ENCODE results near the gene TMEM43. TPM values are rescaled to one million over a fixed set of nuclear protein-coding genes. Genes with fewer than 3 reads are reported as not detected.

Gene TMEM43
- total RNA-seq, 1 donor from 2014 or later: 79.5 TPM

DNA sequence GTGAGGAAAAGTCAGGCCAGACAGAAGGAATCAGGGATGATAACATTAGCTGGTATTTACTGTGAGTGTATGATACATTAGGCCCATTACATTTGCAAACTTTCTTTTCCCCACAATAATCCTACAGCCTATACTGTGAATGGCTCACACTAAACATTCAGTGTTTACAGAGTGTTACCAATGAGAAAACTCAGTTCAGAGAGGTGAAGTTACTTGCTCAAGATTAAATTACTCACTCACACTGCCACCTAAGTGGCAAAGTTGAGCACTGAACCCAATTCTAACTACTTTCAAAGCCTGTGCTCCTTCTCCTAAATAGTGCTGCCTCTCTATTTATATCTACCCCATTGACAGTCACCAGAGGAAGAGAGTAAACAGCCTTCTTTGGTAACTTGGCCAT, 45.0 kb downstream of the TMEM43 start:
- no peak for DNase-seq (ENCODE audit: low read depth)
- TF ChIP-seq, protein P1, sequence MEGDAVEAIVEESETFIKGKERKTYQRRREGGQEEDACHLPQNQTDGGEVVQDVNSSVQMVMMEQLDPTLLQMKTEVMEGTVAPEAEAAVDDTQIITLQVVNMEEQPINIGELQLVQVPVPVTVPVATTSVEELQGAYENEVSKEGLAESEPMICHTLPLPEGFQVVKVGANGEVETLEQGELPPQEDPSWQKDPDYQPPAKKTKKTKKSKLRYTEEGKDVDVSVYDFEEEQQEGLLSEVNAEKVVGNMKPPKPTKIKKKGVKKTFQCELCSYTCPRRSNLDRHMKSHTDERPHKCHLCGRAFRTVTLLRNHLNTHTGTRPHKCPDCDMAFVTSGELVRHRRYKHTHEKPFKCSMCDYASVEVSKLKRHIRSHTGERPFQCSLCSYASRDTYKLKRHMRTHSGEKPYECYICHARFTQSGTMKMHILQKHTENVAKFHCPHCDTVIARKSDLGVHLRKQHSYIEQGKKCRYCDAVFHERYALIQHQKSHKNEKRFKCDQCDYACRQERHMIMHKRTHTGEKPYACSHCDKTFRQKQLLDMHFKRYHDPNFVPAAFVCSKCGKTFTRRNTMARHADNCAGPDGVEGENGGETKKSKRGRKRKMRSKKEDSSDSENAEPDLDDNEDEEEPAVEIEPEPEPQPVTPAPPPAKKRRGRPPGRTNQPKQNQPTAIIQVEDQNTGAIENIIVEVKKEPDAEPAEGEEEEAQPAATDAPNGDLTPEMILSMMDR (IDR thresholded peaks at IDR 0.05; ENCODE audit: insufficient read depth, low read length, poor library complexity, severe bottlenecking): no peak
- H3K27me3 ChIP-seq (ENCODE audit: control insufficient read depth, insufficient read depth, low read length): no peaks in the 10 kb centered on the region
- peaks cover 2% of the 10 kb centered on the region for H3K36me3 ChIP-seq (ENCODE audit: control insufficient read depth, insufficient read depth, low read length)
- no peak overlapping the region for H3K4me3 ChIP-seq (ENCODE audit: low read depth, low read length)

DNA sequence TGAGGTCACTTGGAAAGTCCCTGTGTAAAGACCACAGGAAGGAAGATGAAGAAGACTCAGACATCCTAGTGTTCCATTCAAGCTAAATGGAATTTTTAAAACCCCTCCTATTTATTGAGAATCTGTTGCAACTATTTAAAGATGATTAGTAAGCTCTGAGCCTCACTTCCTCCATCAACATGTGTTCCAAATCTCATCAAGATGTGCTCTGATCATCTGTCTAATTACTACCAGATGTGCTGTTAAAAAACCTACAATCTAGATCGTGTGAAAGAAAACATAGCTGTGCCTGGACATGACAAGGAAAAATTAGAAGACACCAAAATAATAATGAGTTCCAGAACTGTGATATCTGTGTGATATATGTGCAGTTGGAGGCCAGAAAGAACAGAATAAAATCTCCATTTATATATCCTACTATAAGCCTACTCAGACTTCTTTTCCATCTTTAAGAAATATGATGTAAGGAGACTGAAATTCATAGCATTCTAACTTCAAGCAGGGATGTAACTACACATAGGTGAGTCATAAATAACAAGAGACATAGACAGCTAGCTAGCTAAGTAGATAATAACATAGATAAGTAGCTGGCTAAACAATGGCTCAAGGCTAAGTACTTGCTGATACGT, 45.8 kb downstream of the TMEM43 start:
- H3K36me3 ChIP-seq (ENCODE audit: control insufficient read depth, insufficient read depth, low read length): peaks cover 2% of the 10 kb centered on the region

DNA sequence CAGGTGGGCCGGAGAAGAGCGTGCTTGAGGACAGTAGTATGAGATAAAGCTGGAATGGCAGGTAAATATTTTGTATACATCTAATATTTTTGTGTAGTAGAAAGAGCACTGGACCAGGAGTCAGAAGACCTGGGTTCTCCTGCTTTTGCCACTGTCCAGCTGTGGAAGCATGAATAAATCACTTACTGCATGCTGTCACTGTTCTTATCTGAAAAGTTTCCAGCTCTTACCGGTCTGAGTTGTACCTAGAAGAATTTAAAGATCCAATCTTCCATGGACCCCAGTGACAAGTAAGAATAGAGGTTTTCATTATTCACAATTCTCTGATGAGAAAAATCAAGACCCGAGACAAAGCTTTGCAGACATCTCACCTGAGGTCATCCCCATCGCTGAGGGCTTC, 47.6 kb downstream of the TMEM43 start:
- DNase-seq (ENCODE audit: low read depth): no peak
- Histone ChIP-seq H3K36me3 (ENCODE audit: control insufficient read depth, insufficient read depth, low read length) (peaks cover 2% of the 10 kb centered on the region), H3K4me3 (ENCODE audit: low read depth, low read length) (no peak overlapping the region), H3K27me3 (ENCODE audit: control insufficient read depth, insufficient read depth, low read length) (no peaks in the 10 kb centered on the region)
- TF ChIP-seq, protein P1 (IDR thresholded peaks at IDR 0.05; ENCODE audit: insufficient read depth, low read length, poor library complexity, severe bottlenecking): no peak

More for the DNA sequence above, 45.8 kb downstream of the TMEM43 start:
- DNase-seq (ENCODE audit: low read depth): no peak
- TF ChIP-seq, protein P1 (IDR thresholded peaks at IDR 0.05; ENCODE audit: insufficient read depth, low read length, poor library complexity, severe bottlenecking): no peak
- H3K27me3 ChIP-seq (ENCODE audit: control insufficient read depth, insufficient read depth, low read length): no peaks in the 10 kb centered on the region
- no peak overlapping the region for H3K4me3 ChIP-seq (ENCODE audit: low read depth, low read length)

DNA sequence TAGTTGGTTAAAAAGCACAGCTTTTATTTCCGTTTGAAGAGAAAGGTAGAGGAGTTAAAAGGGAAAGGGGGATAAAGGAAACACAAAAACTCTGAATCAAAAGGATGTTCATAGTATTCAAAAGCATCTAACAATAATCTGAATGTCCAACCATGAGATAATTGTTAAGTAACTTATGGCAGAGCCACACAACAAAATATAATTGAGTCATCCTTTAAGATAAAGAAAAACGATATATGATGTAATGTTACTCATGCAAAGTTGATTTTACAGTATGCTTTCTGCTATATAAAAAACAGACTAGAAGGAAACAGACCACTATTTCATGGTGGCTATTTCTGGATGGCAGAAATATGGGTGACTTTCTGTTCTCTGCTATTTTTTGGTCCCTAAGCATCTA, 49.6 kb downstream of the TMEM43 start:
- DNase-seq (ENCODE audit: low read depth): no peak
- no peaks in the 10 kb centered on the region for H3K27me3 ChIP-seq (ENCODE audit: control insufficient read depth, insufficient read depth, low read length)
- H3K36me3 ChIP-seq (ENCODE audit: control insufficient read depth, insufficient read depth, low read length): peaks cover 2% of the 10 kb centered on the region
- no peak overlapping the region for H3K4me3 ChIP-seq (ENCODE audit: low read depth, low read length)
- TF ChIP-seq, protein P1 (IDR thresholded peaks at IDR 0.05; ENCODE audit: insufficient read depth, low read length, poor library complexity, severe bottlenecking): no peak

DNA sequence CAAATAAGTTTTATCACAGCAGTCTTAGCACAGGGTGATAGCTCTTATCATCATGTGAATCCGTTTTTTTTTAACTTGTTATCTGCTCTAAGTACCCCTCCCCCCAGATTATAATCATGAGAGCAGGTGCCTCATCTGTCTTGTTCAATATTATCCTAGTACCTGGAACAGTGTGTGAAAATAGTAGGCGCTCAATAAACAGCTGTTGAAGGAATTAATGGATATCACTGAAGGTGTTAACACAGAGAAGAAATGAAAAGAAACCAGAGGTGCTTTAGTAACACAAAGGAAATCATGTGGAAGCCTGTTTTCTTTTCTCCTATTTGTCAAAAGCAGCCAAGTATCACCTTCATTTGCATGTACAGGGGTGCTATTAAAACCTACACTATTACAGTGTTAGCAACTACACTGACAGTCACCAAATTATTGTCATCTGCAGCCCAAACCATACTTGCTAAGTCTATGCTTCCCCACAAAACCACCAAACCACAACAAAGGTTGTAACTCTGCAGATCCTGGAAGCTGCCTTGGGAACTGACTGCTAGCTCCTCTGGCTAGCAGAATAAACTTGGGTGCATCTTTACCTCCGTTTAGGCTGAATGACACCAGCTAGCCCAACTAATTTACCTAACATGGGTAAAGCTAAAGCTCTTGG, 50.7 kb downstream of the TMEM43 start:
- TF ChIP-seq, protein P1 (IDR thresholded peaks at IDR 0.05; ENCODE audit: insufficient read depth, low read length, poor library complexity, severe bottlenecking): no peak
- Histone ChIP-seq H3K36me3 (ENCODE audit: control insufficient read depth, insufficient read depth, low read length) (peaks cover 2% of the 10 kb centered on the region), H3K27me3 (ENCODE audit: control insufficient read depth, insufficient read depth, low read length) (no peaks in the 10 kb centered on the region), H3K4me3 (ENCODE audit: low read depth, low read length) (no peak overlapping the region)
- DNase-seq (ENCODE audit: low read depth): no peak

Data from kidney epithelial cell (primary cell).